Measurements from ENCODE around the gene IDH3G. TPM values are rescaled to one million over a fixed set of nuclear protein-coding genes. Genes with fewer than 3 reads are reported as not detected.

Gene IDH3G
- total and polyA plus RNA-seq, 10 donors, result 32.7 to 92.7 (median 58.1) TPM

DNA sequence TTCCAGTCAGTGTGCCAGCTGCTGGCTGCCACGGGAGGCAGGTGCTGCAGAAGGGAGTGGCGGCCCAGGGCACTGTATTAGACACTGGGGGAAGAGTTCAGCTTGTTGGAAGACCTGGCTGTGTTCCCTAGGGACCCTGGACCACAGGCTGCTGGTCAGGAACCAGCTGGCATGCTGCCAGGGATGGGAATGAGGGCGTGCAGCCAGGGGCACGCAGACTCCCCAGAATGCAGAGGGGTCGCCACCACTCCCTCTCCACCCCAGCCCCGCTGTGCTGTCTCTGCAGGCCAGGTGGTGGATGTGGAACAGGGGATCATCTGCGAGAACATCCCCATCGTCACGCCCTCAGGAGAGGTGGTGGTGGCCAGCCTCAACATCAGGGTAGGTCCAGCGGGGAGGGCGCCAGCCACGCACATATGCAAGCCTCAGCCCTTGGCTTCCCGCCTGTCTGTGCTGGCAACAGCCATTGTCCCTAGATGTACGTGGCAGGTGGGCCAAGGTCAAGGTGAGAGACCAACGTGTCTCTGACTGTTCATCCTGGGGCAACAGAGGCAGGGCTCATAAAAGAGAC is 57.2 kb downstream of the IDH3G start:
- Histone ChIP-seq H3K4me1 (peaks cover 0 to 25% (median 2%) of the 10 kb centered on the region in 6 donors), H3K36me3 (peaks cover 0 to 66% (median 4%) of the 10 kb centered on the region in 6 donors), H3K4me3 (no peak overlapping the region), H3K27ac (no peak overlapping the region), H3K27me3 (replicated peaks in 1 of 7) (no peaks in the 10 kb centered on the region), H3K9me3 (peaks cover 0 to 8% (median under 1%) of the 10 kb centered on the region in 8 donors)
- TF ChIP-seq POLR2AphosphoS5 (IDR thresholded peaks at IDR 0.05) (no peak), CTCF (IDR thresholded peaks at IDR 0.05 in 8 of 11, conservative IDR thresholded peaks at IDR 0.05 in 3 of 11) (no peak), POLR2A (IDR thresholded peaks at IDR 0.05) (no peak)
- 84 to 93% (median 87%) methylated on average over 3 to 15 of the region's 15 CpGs for WGBS, 5 donors
- intact Hi-C loops (cut with DNase I; ENCODE audit: low total_unique reads), result no loop called here
- DNase-seq, result peak; percentile 54

- WGBS, 5 donors, result 90 to 97% (median 93%) methylated on average over 8 to 30 of the region's 30 CpGs
- TF ChIP-seq POLR2A (IDR thresholded peaks at IDR 0.05) (no peak), POLR2AphosphoS5 (IDR thresholded peaks at IDR 0.05) (no peak), CTCF (IDR thresholded peaks at IDR 0.05 in 8 of 11, conservative IDR thresholded peaks at IDR 0.05 in 3 of 11) (no peak)
- DNase-seq, result peak; percentile 60
Measured at GRCh38 chrX:153736071-153736820, 57.9 kb downstream of the IDH3G start.

More at GRCh38 chrX:153736071-153736820, 57.9 kb downstream of the IDH3G start:
- no peak overlapping the region for H3K4me3 ChIP-seq
- H3K4me1 ChIP-seq, result peaks cover 0 to 23% (median 2%) of the 10 kb centered on the region in 6 donors
- intact Hi-C loops (cut with DNase I; ENCODE audit: low total_unique reads), result no loop called here
- peaks cover 0 to 14% (median 4%) of the 10 kb centered on the region in 8 donors for H3K9me3 ChIP-seq
- H3K27ac ChIP-seq, result no peak overlapping the region
- H3K27me3 ChIP-seq (replicated peaks in 1 of 7), result no peaks in the 10 kb centered on the region
- H3K36me3 ChIP-seq, result peaks cover 0 to 61% (median 4%) of the 10 kb centered on the region in 6 donors

Other genes with a start within 250 kb of the IDH3G start
- gene CCNQ, start 195.2 kb downstream of the IDH3G start, total RNA-seq, result 10 to 100 TPM; 17.5 to 32.0 (median 21.7) TPM
- gene CCNQ, start 195.2 kb downstream of the IDH3G start, polyA plus RNA-seq, result 10 to 100 TPM; 58.6 to 67.3 (median 59.6) TPM
- under 1 TPM in 1 of 7 donors, not detected in 6; 0.17 TPM for gene DUSP9, start 147.2 kb downstream of the IDH3G start, total RNA-seq
- under 1 TPM in 1 of 3 donors, not detected in 2; 0.09 TPM for gene DUSP9, start 147.2 kb downstream of the IDH3G start, polyA plus RNA-seq
- gene PNCK, start 120.6 kb downstream of the IDH3G start, total RNA-seq, result 1 to 10 TPM in 2 of 7 donors, under 1 TPM in 1, not detected in 4; 0.73 to 1.2 (median 1.0) TPM
- gene PNCK, start 120.6 kb downstream of the IDH3G start, polyA plus RNA-seq, result under 1 TPM; 0.18 to 0.35 (median 0.22) TPM
- gene SLC6A8, start 106.4 kb downstream of the IDH3G start, total RNA-seq, result 10 to 100 TPM in 5 of 7 donors, 1 to 10 TPM in 2; 6.7 to 72.9 (median 14.7) TPM
- 1 to 10 TPM; 3.2 to 5.3 (median 3.2) TPM for gene SLC6A8, start 106.4 kb downstream of the IDH3G start, polyA plus RNA-seq
- gene BCAP31, start 70.0 kb downstream of the IDH3G start, total RNA-seq, result 100 to 1,000 TPM; 132 to 173 (median 136) TPM
- 100 to 1,000 TPM in 2 of 3 donors, 10 to 100 TPM in 1; 77.3 to 135 (median 108) TPM for gene BCAP31, start 70.0 kb downstream of the IDH3G start, polyA plus RNA-seq
- 10 to 100 TPM; 14.9 to 28.1 (median 23.2) TPM for gene ABCD1, start 69.5 kb downstream of the IDH3G start, total RNA-seq
- gene ABCD1, start 69.5 kb downstream of the IDH3G start, polyA plus RNA-seq, result 1 to 10 TPM; 5.1 to 9.7 (median 6.9) TPM
- gene PLXNB3, start 30.1 kb downstream of the IDH3G start, total RNA-seq, result 1 to 10 TPM in 6 of 7 donors, under 1 TPM in 1; 0.68 to 2.8 (median 1.7) TPM
- gene PLXNB3, start 30.1 kb downstream of the IDH3G start, polyA plus RNA-seq, result 1 to 10 TPM in 1 of 3 donors, under 1 TPM in 2; 0.48 to 1.5 (median 0.49) TPM
- not detected for gene SRPK3, start 13.3 kb downstream of the IDH3G start, total RNA-seq
- gene SRPK3, start 13.3 kb downstream of the IDH3G start, polyA plus RNA-seq, result under 1 TPM; 0.03 to 0.26 (median 0.07) TPM
- 100 to 1,000 TPM; 144 to 307 (median 217) TPM for gene SSR4, start 293 bp upstream of the IDH3G start, total RNA-seq
- 100 to 1,000 TPM; 357 to 488 (median 359) TPM for gene SSR4, start 293 bp upstream of the IDH3G start, polyA plus RNA-seq
- 10 to 100 TPM in 5 of 7 donors, 1 to 10 TPM in 2; 6.4 to 15.4 (median 10.7) TPM for gene PDZD4, start 36.2 kb upstream of the IDH3G start, total RNA-seq
- 10 to 100 TPM in 1 of 3 donors, 1 to 10 TPM in 2; 3.7 to 21.8 (median 9.4) TPM for gene PDZD4, start 36.2 kb upstream of the IDH3G start, polyA plus RNA-seq
- gene L1CAM, start 91.8 kb upstream of the IDH3G start, total RNA-seq, result 1 to 10 TPM; 1.2 to 5.1 (median 2.2) TPM
- 1 to 10 TPM; 1.6 to 3.4 (median 3.2) TPM for gene L1CAM, start 91.8 kb upstream of the IDH3G start, polyA plus RNA-seq
- gene AVPR2, start 110.3 kb upstream of the IDH3G start, total RNA-seq, result under 1 TPM in 1 of 7 donors, not detected in 6; 0.52 TPM
- under 1 TPM; 0.22 to 0.77 (median 0.26) TPM for gene AVPR2, start 110.3 kb upstream of the IDH3G start, polyA plus RNA-seq
- 100 to 1,000 TPM; 176 to 317 (median 236) TPM for gene ARHGAP4, start 131.9 kb upstream of the IDH3G start, total RNA-seq
- gene ARHGAP4, start 131.9 kb upstream of the IDH3G start, polyA plus RNA-seq, result 100 to 1,000 TPM; 297 to 713 (median 635) TPM
- gene NAA10, start 140.7 kb upstream of the IDH3G start, total RNA-seq, result 10 to 100 TPM; 56.4 to 89.1 (median 85.5) TPM
- 100 to 1,000 TPM; 123 to 174 (median 168) TPM for gene NAA10, start 140.7 kb upstream of the IDH3G start, polyA plus RNA-seq
- 100 to 1,000 TPM in 1 of 7 donors, 10 to 100 TPM in 6; 42.0 to 105 (median 63.6) TPM for gene RENBP, start 150.3 kb upstream of the IDH3G start, total RNA-seq
- 10 to 100 TPM; 44.3 to 91.3 (median 47.9) TPM for gene RENBP, start 150.3 kb upstream of the IDH3G start, polyA plus RNA-seq
- gene HCFC1, start 177.4 kb upstream of the IDH3G start, total RNA-seq, result 10 to 100 TPM; 50.6 to 86.5 (median 62.1) TPM
- gene HCFC1, start 177.4 kb upstream of the IDH3G start, polyA plus RNA-seq, result 10 to 100 TPM in 2 of 3 donors, 1 to 10 TPM in 1; 9.5 to 22.7 (median 11.4) TPM
- gene TMEM187, start 178.4 kb upstream of the IDH3G start, total RNA-seq, result 10 to 100 TPM in 1 of 7 donors, 1 to 10 TPM in 6; 2.0 to 12.2 (median 6.2) TPM
- gene TMEM187, start 178.4 kb upstream of the IDH3G start, polyA plus RNA-seq, result 1 to 10 TPM; 3.3 to 7.4 (median 4.9) TPM
- 100 to 1,000 TPM in 2 of 7 donors, 10 to 100 TPM in 5; 86.2 to 118 (median 91.1) TPM for gene IRAK1, start 225.5 kb upstream of the IDH3G start, total RNA-seq
- 10 to 100 TPM; 46.4 to 85.2 (median 55.2) TPM for gene IRAK1, start 225.5 kb upstream of the IDH3G start, polyA plus RNA-seq

Measured in spleen (tissue), 11 donors.